H9 (cell line): ENCODE measurements around the gene GABBR2. TPM values are rescaled to one million over a fixed set of nuclear protein-coding genes. Genes with fewer than 3 reads are reported as not detected.

Source experiments
- DNase-seq: peaks from one replicate; pipeline ENCODE4 v3.0.0-alpha.2; 2017
- H2AFZ ChIP-seq: one replicate; pipeline ENCODE4 v1.6.1; 2013; ENCODE audit warnings: mild to moderate bottlenecking, low read length, control low read depth, moderate library complexity
- H2AK5ac ChIP-seq: 2 replicates; pipeline ENCODE4 v1.6.1; 2013; ENCODE audit warnings: low read length, control low read depth, mixed read lengths; ENCODE audit not compliant: insufficient read length
- H2BK120ac ChIP-seq: one replicate; pipeline ENCODE4 v1.6.1; 2013; ENCODE audit warnings: low read depth, mild to moderate bottlenecking, low read length, control low read depth, inconsistent platforms; ENCODE audit not compliant: poor library complexity, severe bottlenecking
- H2BK12ac ChIP-seq: 2 replicates; pipeline ENCODE4 v1.6.1; 2013; ENCODE audit warnings: low read length, control low read depth, mixed read lengths, low read depth; ENCODE audit not compliant: insufficient read length
- H2BK15ac ChIP-seq: 2 replicates; pipeline ENCODE4 v1.6.1; 2013; ENCODE audit warnings: low read depth, low read length, control low read depth
- H2BK20ac ChIP-seq: one replicate; pipeline ENCODE4 v1.6.1; 2013; ENCODE audit warnings: low read depth, mild to moderate bottlenecking, low read length, control low read depth, inconsistent platforms; ENCODE audit not compliant: poor library complexity, severe bottlenecking
- H2BK5ac ChIP-seq: 2 replicates; pipeline ENCODE4 v1.6.1; 2013; ENCODE audit warnings: low read length, control low read depth, mixed read lengths; ENCODE audit not compliant: insufficient read length
- H3K14ac ChIP-seq: 2 replicates; pipeline ENCODE4 v1.6.1; 2013; ENCODE audit warnings: low read length, control low read depth; ENCODE audit not compliant: insufficient read depth
- H3K18ac ChIP-seq: 2 replicates; pipeline ENCODE4 v1.6.1; 2013; ENCODE audit warnings: low read depth, mild to moderate bottlenecking, mixed read lengths, low read length, control low read depth; ENCODE audit not compliant: insufficient read length
- H3K23ac ChIP-seq: 2 replicates; pipeline ENCODE4 v1.6.1; 2013; ENCODE audit warnings: low read length, control low read depth, mixed read lengths, low read depth; ENCODE audit not compliant: insufficient read length
- H3K23me2 ChIP-seq: 2 replicates; pipeline ENCODE4 v1.6.1; 2013; ENCODE audit warnings: low read depth, mild to moderate bottlenecking, mixed read lengths, low read length, control low read depth; ENCODE audit not compliant: insufficient read length, poor library complexity, severe bottlenecking
- H3K27ac ChIP-seq: 2 replicates; pipeline ENCODE4 v1.5.1; 2013; ENCODE audit warnings: low read length, control low read depth, mixed read lengths, low read depth; ENCODE audit not compliant: insufficient read length
- H3K27me3 ChIP-seq: 2 replicates; pipeline ENCODE4 v1.6.1; 2013; ENCODE audit warnings: low read length, control low read depth, inconsistent platforms; ENCODE audit not compliant: insufficient read depth
- H3K4ac ChIP-seq: 2 replicates; pipeline ENCODE4 v1.6.1; 2013; ENCODE audit warnings: low read depth, mild to moderate bottlenecking, control low read depth, inconsistent platforms, low read length, moderate library complexity
- H3K4me1 ChIP-seq: 2 replicates; pipeline ENCODE4 v1.6.1; 2013; ENCODE audit warnings: low read length, control low read depth, inconsistent platforms; ENCODE audit not compliant: insufficient read depth
- H3K4me2 ChIP-seq: 2 replicates; pipeline ENCODE4 v1.6.1; 2013; ENCODE audit warnings: low read length, control low read depth, mixed read lengths; ENCODE audit not compliant: insufficient read length, insufficient read depth
- H3K56ac ChIP-seq: 2 replicates; pipeline ENCODE4 v1.6.1; 2013; ENCODE audit warnings: low read depth, mild to moderate bottlenecking, mixed read lengths, low read length, control low read depth; ENCODE audit not compliant: insufficient read length
- H3K79me1 ChIP-seq: 2 replicates; pipeline ENCODE4 v1.6.1; 2013; ENCODE audit warnings: low read depth, mild to moderate bottlenecking, moderate library complexity, low read length, control low read depth, inconsistent platforms; ENCODE audit not compliant: insufficient read depth, poor library complexity, severe bottlenecking
- H3K79me2 ChIP-seq: 2 replicates; pipeline ENCODE4 v1.6.1; 2013; ENCODE audit warnings: low read length, control low read depth, inconsistent platforms; ENCODE audit not compliant: insufficient read depth
- H3K9ac ChIP-seq: 2 replicates; pipeline ENCODE4 v1.6.1; 2013; ENCODE audit warnings: low read length, control low read depth, mixed read lengths; ENCODE audit not compliant: insufficient read length; ENCODE audit errors: extremely low read depth
- H3K9me3 ChIP-seq: one replicate; pipeline ENCODE4 v1.6.1; 2013; ENCODE audit warnings: low read depth, low read length, inconsistent platforms; ENCODE audit not compliant: control insufficient read depth
- H3T11ph ChIP-seq: one replicate; pipeline ENCODE4 v1.6.1; 2013; ENCODE audit warnings: mild to moderate bottlenecking, low read length, control low read depth, inconsistent platforms
- H4K20me1 ChIP-seq: one replicate; pipeline ENCODE4 v1.6.1; 2013; ENCODE audit not compliant: control insufficient read depth, insufficient read length, insufficient read depth
- H4K5ac ChIP-seq: 2 replicates; pipeline ENCODE4 v1.6.1; 2013; ENCODE audit warnings: low read depth, mild to moderate bottlenecking, mixed read lengths, low read length, control low read depth; ENCODE audit not compliant: insufficient read length
- H4K8ac ChIP-seq: replicated peaks from 2 replicates; pipeline ENCODE4 v1.6.1; 2013; ENCODE audit warnings: low read length, control low read depth, mixed read lengths, low read depth; ENCODE audit not compliant: insufficient read length
- H4K91ac ChIP-seq: 2 replicates; pipeline ENCODE4 v1.6.1; 2013; ENCODE audit warnings: low read depth, mild to moderate bottlenecking, moderate library complexity, mixed read lengths, low read length, control low read depth; ENCODE audit not compliant: insufficient read length
- H3K27ac Mint-ChIP-seq, 3 experiments: 2 replicates in 2 of 3; 3 replicates in 1 of 3; pipeline ENCODE4 v1.8.0; 2020 to 2021; ENCODE audit warnings: mixed read lengths in 3 of 3, mild to moderate bottlenecking in 1 of 3, moderate library complexity in 1 of 3
- H3K27me3 Mint-ChIP-seq: 2 replicates; pipeline ENCODE4 v1.8.0; 2021; ENCODE audit warnings: low read depth, mild to moderate bottlenecking, moderate library complexity, mixed read lengths
- H3K36me3 Mint-ChIP-seq, 3 experiments: 2 replicates in 2 of 3; 3 replicates in 1 of 3; pipeline ENCODE4 v1.8.0; 2020 to 2021; ENCODE audit warnings: low read depth in 3 of 3, mixed read lengths in 3 of 3; ENCODE audit not compliant: insufficient read depth in 1 of 3
- H3K4me1 Mint-ChIP-seq, 2 experiments: 2 replicates each; pipeline ENCODE4 v1.8.0; 2020; ENCODE audit warnings: mixed read lengths in 2 of 2
- H3K4me3 Mint-ChIP-seq, 2 experiments: 2 replicates in 1 of 2; 3 replicates in 1 of 2; pipeline ENCODE4 v1.8.0; 2020 to 2021; ENCODE audit warnings: mild to moderate bottlenecking in 2 of 2, mixed read lengths in 2 of 2, moderate library complexity in 1 of 2
- H3K9me3 Mint-ChIP-seq, 2 experiments: 2 replicates in 1 of 2; 3 replicates in 1 of 2; pipeline ENCODE4 v1.8.0; 2020; ENCODE audit warnings: mild to moderate bottlenecking in 2 of 2, mixed read lengths in 2 of 2, moderate library complexity in 1 of 2
- CTCF ChIP-seq: fragments of 200-600 bp; sonication (generic); conservative IDR thresholded peaks from 3 replicates; pipeline ENCODE4 v1.8.0; 2021; ENCODE audit warnings: antibody characterized with exemption, mild to moderate bottlenecking
- WGBS: extraction: QIAGEN DNeasy Blood & Tissue Kit; methylation state at CpG from one replicate; pipeline ENCODE4 v1.1.7; 2013; ENCODE audit warnings: missing lambda C conversion rate, low lambda C conversion rate, mixed read lengths; ENCODE audit not compliant: insufficient read length; ENCODE audit errors: extremely low coverage; 5-methylcytosine and 5-hydroxymethylcytosine counted together
- total RNA-seq: library from RNA; stranded (reverse); gene quantifications from 2 replicates; pipeline ENCODE4 v1.2.1, GENCODE V29; 2021

The GABBR2 gene
- total RNA-seq, 1 experiment from 2014 or later = 0.66 TPM

- Histone ChIP-seq H2BK15ac (no peak overlapping the region), H3K56ac (no peak overlapping the region), H4K5ac (no peak overlapping the region), H3K23me2 (no peaks in the 10 kb centered on the region), H2AK5ac (no peak overlapping the region), H3K79me2 (no peaks in the 10 kb centered on the region; the same call in 1 of the 2 replicates), H3K9me3 (no peaks in the 10 kb centered on the region), H4K91ac (no peak overlapping the region), H2BK12ac (no peak overlapping the region), H3K79me1 (no peaks in the 10 kb centered on the region), H2BK5ac (no peak overlapping the region), H3K27me3 (no peaks in the 10 kb centered on the region), H3T11ph (no peak overlapping the region), H3K4me2 (no peak overlapping the region), H4K20me1 (no peaks in the 10 kb centered on the region), H2AFZ (no peak overlapping the region), H2BK120ac (no peak overlapping the region), H3K4ac (no peak overlapping the region), H3K23ac (no peak overlapping the region), H4K8ac (no peak overlapping the region), H2BK20ac (no peak overlapping the region), H3K9ac (no peak overlapping the region), H3K4me1 (no peaks in the 10 kb centered on the region), H3K18ac (peak overlapping the region; percentile 34), H3K14ac (no peak overlapping the region; the same call in 1 of the 2 replicates), H3K27ac (no peak overlapping the region)
- Mint-ChIP-seq H3K4me1 (peaks cover 5 to 6% of the 10 kb centered on the region in 2 experiments; a peak in 3 of 4 replicates), H3K27ac (no peak overlapping the region), H3K36me3 (no peaks in the 10 kb centered on the region), H3K27me3 (peaks cover 1% of the 10 kb centered on the region), H3K9me3 (no peaks in the 10 kb centered on the region), H3K4me3 (no peak overlapping the region)
- WGBS = no CpG with 5 or more reads among the region's 10 CpGs
- no peak for TF ChIP-seq CTCF
- DNase-seq = no peak
These were observed 152.9 kb downstream of the GABBR2 start for GRCh38 chr9:98555651-98556465.
